ENCODE measurements around the gene ARL2BP. TPM values are rescaled to one million over a fixed set of nuclear protein-coding genes. Genes with fewer than 3 reads are reported as not detected.

Gene ARL2BP
- total and polyA plus RNA-seq, 9 of the 15 experiments (the other 6 are each of a cell fraction or from before 2014, with no cell fraction given): 16.7 to 41.8 (median 27.2) TPM

GRCh38 chr16:57229079-57229478, 16.0 kb upstream of the ARL2BP start:
- Histone ChIP-seq H4K20me1 (replicated peaks; ENCODE audit: control insufficient read depth, insufficient read depth, low read length) (no peaks in the 10 kb centered on the region), H3K36me3 (ENCODE audit: control insufficient read depth, insufficient read depth, low read length) (peaks cover 88% of the 10 kb centered on the region), H3K27ac (ENCODE audit: extremely low read depth, low read depth, low read length) (no peak overlapping the region), H3K4me2 (ENCODE audit: insufficient read depth, low read length) (no peak overlapping the region), H3K9ac (ENCODE audit: insufficient read depth in 1 of 2, low read depth in 2 of 2, low read length in 2 of 2) (no peak overlapping the region), H3K4me3 (no peak overlapping the region), H3K9me3 (replicated peaks; ENCODE audit: control insufficient read depth, insufficient read depth, low read depth, low read length) (no peaks in the 10 kb centered on the region), H3K79me2 (ENCODE audit: control insufficient read depth, insufficient read depth, low read length) (no peaks in the 10 kb centered on the region), H3K27me3 (ENCODE audit: control insufficient read depth in 2 of 2, insufficient read depth in 2 of 2, low read length in 2 of 2) (no peaks in the 10 kb centered on the region), H2AFZ (ENCODE audit: low read depth, low read length) (no peak overlapping the region), H3K9me1 (ENCODE audit: control insufficient read depth, insufficient read depth, low read length) (no peaks in the 10 kb centered on the region), H3K4me1 (replicated peaks in 1 of 2; ENCODE audit: control insufficient read depth in 2 of 2, insufficient read depth in 2 of 2, low read length in 2 of 2) (no peaks in the 10 kb centered on the region)
- no peak for ATAC-seq
- WGBS (ENCODE audit: insufficient coverage, low coverage, missing lambda C conversion rate): 40% methylated on average over 1 of the region's 1 CpG
- TF ChIP-seq BRD9 (IDR thresholded peaks at IDR 0.05; ENCODE audit: low read depth, partially characterized antibody): no peak
- no peak for TF ChIP-seq NR2F6 (CRISPR knock-in tag; IDR thresholded peaks at IDR 0.05)
- no peak for TF ChIP-seq TEAD2 (tag; IDR thresholded peaks at IDR 0.05)
- TF ChIP-seq ZNF592 (IDR thresholded peaks at IDR 0.05): no peak
- TF ChIP-seq RFX5 (IDR thresholded peaks at IDR 0.05; ENCODE audit: low read depth, low read length): no peak
- no peak for TF ChIP-seq SMAD4 (CRISPR knock-in tag; conservative IDR thresholded peaks at IDR 0.05)
- TF ChIP-seq ZBTB26 (CRISPR knock-in tag; IDR thresholded peaks at IDR 0.05): no peak
- no peak for TF ChIP-seq BDP1 (IDR thresholded peaks at IDR 0.05; ENCODE audit: insufficient read depth, insufficient read length)
- TF ChIP-seq ZNF239 (CRISPR knock-in tag; IDR thresholded peaks at IDR 0.05): no peak
- TF ChIP-seq KDM5B (IDR thresholded peaks at IDR 0.05; ENCODE audit: insufficient replicate concordance, low read depth, low read length): no peak
- TF ChIP-seq TGIF2 (CRISPR knock-in tag; IDR thresholded peaks at IDR 0.05): no peak
- TF ChIP-seq PHF20 (IDR thresholded peaks at IDR 0.05; ENCODE audit: partially characterized antibody): no peak
- no peak for TF ChIP-seq RCOR1 (IDR thresholded peaks at IDR 0.05; ENCODE audit: borderline replicate concordance in 1 of 2, low read depth in 2 of 2, low read length in 2 of 2)
- no peak for TF ChIP-seq E2F5 (CRISPR knock-in tag; IDR thresholded peaks at IDR 0.05)
- no peak for TF ChIP-seq HDAC2 (IDR thresholded peaks at IDR 0.05)
- TF ChIP-seq TSC22D4 (tag; IDR thresholded peaks at IDR 0.05): no peak
- in situ Hi-C loops (cut with MboI) (no loop called here), intact Hi-C loops (cut with micrococcal nuclease) (no loop called here)
- CTCF ChIA-PET (ENCODE audit: low intra/inter-chr PET ratio): no interaction called here
- no peak for FAIRE-seq
- no peak for DNase-seq (ENCODE audit: extremely low read depth in 1 of 4, low spot score in 3 of 4)
- BruUV-seq (replicated peaks): no TSS peak
- POLR2A ChIA-PET: no interaction called here

Data from K562 (cell line).